Stimulated activated CD4-positive, alpha-beta T cell treated with anti-CD3 and anti-CD28 coated beads, TNF-alpha, amount 100 ng/mL, for 4 hours (primary cell): ENCODE results near the gene RPP21.
A peak's percentile ranks its signal among the peaks of the same experiment; 100 is the strongest.

Source experiments
- DNase-seq, 3 experiments: peaks; one replicate each; pipeline ENCODE4 v3.0.0-alpha.2; 2020; ENCODE audit warnings: low read depth in 3 of 3

RPP21 gene

GRCh38 chr6:30344868-30345671 is at the start of gene RPP21:
RPP21 (plus strand) TSS chr6:30345156; CDS start chr6:30345172, 16 bp downstream.
- peak; percentile 80 to 82 (median 80) for DNase-seq

GRCh38 chr6:30295837-30296236 is 49.1 kb upstream of the RPP21 start:
- DNase-seq, result no peak

GRCh38 chr6:30304002-30304401 is 41.0 kb upstream of the RPP21 start:
- no peak for DNase-seq

- no peak for DNase-seq
These were observed 33.9 kb upstream of the RPP21 start for GRCh38 chr6:30311101-30311500.

GRCh38 chr6:30311671-30312070 is 33.3 kb upstream of the RPP21 start:
- no peak for DNase-seq

GRCh38 chr6:30312266-30312665 is 32.7 kb upstream of the RPP21 start:
- no peak for DNase-seq

- DNase-seq, result no peak
These were observed 32.2 kb upstream of the RPP21 start for GRCh38 chr6:30312676-30313321.

- DNase-seq, result no peak
These were observed 29.8 kb upstream of the RPP21 start for GRCh38 chr6:30315156-30315555.

GRCh38 chr6:30317913-30318589 is 26.9 kb upstream of the RPP21 start:
- no peak for DNase-seq

- DNase-seq, result no peak
These were observed 25.7 kb upstream of the RPP21 start for GRCh38 chr6:30319146-30319835.

GRCh38 chr6:30321692-30322388 is 23.1 kb upstream of the RPP21 start:
- no peak for DNase-seq

- peak in 2 of 3 experiments; percentile 23 to 38 for DNase-seq
These were observed 22.1 kb upstream of the RPP21 start for GRCh38 chr6:30322527-30323501.

GRCh38 chr6:30323806-30324205 is 21.1 kb upstream of the RPP21 start:
- no peak for DNase-seq

GRCh38 chr6:30325150-30325872 is 19.6 kb upstream of the RPP21 start:
- peak in 2 of 3 experiments; percentile 73 to 74 for DNase-seq

GRCh38 chr6:30325873-30326525 is 19.0 kb upstream of the RPP21 start:
- peak; percentile 46 to 63 (median 57) for DNase-seq

- peak; percentile 73 to 82 (median 80) for DNase-seq
These were observed 18.3 kb upstream of the RPP21 start, which contains the start of gene TRIM39 for GRCh38 chr6:30326526-30327231. TRIM39 (plus strand) TSS chr6:30326927; CDS start chr6:30329318, 2,391 bp downstream.

- DNase-seq, result no peak
These were observed 17.7 kb upstream of the RPP21 start for GRCh38 chr6:30327232-30327746.

- no peak for DNase-seq
These were observed 16.6 kb upstream of the RPP21 start for GRCh38 chr6:30328397-30328796.
